ENCODE data around the gene CCDC13.

GRCh38 chr3:42723219-42723618, 49.8 kb downstream of the CCDC13 start:
- TF ChIP-seq CEBPB (IDR thresholded peaks at IDR 0.05) (no peak), KDM1A (IDR thresholded peaks at IDR 0.05; ENCODE audit: low read depth) (no peak), RAD21 (conservative IDR thresholded peaks at IDR 0.05 in 1 of 2, IDR thresholded peaks at IDR 0.05 in 1 of 2) (no peak), HMGXB4 (CRISPR knock-in tag; IDR thresholded peaks at IDR 0.05; ENCODE audit: borderline replicate concordance) (no peak), EP300 (IDR thresholded peaks at IDR 0.05) (no peak), BCL3 (IDR thresholded peaks at IDR 0.05) (no peak), BHLHE40 (IDR thresholded peaks at IDR 0.05; ENCODE audit: low read depth, low read length) (no peak)
- TF ChIP-seq, protein P1, sequence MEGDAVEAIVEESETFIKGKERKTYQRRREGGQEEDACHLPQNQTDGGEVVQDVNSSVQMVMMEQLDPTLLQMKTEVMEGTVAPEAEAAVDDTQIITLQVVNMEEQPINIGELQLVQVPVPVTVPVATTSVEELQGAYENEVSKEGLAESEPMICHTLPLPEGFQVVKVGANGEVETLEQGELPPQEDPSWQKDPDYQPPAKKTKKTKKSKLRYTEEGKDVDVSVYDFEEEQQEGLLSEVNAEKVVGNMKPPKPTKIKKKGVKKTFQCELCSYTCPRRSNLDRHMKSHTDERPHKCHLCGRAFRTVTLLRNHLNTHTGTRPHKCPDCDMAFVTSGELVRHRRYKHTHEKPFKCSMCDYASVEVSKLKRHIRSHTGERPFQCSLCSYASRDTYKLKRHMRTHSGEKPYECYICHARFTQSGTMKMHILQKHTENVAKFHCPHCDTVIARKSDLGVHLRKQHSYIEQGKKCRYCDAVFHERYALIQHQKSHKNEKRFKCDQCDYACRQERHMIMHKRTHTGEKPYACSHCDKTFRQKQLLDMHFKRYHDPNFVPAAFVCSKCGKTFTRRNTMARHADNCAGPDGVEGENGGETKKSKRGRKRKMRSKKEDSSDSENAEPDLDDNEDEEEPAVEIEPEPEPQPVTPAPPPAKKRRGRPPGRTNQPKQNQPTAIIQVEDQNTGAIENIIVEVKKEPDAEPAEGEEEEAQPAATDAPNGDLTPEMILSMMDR (IDR thresholded peaks at IDR 0.05), result no peak

All from A549 (cell line).